ENCODE measurements around the gene PRKN.
"Not testable (repeated sequence)": the region's sequence is repeated elsewhere in the genome, so short reads cannot be mapped to it uniquely, and the experiment has no call there.

PRKN gene

DNA sequence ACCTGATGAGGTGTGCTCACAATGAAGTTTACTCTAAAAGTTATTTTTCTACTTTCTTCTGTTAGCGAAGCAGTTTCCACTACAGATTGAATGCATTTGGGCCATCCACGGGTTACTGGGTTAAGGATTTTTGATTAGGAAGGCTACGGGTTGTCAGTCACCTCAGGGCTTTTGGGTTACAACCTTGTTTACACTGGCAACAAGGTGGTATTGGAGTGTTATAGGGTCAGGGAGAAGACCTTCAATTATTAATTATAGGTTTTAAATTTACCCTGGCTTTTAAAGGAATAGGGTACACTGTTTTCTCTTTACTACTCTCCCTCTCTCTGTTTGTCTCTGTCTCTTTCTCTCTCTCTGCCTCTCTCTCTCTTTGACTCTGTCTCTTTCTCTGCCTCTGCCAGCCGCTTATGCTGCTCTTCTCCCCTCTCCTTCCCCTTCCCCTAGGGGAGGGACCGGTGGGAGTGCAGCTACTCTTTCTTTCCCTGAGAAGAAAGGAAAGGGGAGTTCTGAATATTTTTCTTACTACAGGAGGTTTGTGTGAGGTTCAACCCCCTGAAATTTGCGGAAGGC lies 1413.5 kb downstream of the PRKN start:
- no peak overlapping the region for H3K27ac ChIP-seq (ENCODE audit: low read length)
- no peak overlapping the region for H3K4me2 ChIP-seq (ENCODE audit: low read length)
- no peaks in the 10 kb centered on the region for H3K4me1 ChIP-seq (ENCODE audit: low read length)
- no peak overlapping the region for H3K9ac ChIP-seq (ENCODE audit: low read length)
- H3K4me3 ChIP-seq (ENCODE audit: low read length), result no peak overlapping the region
- no peaks in the 10 kb centered on the region for H3K79me2 ChIP-seq (ENCODE audit: low read length)
- H3K9me3 ChIP-seq (ENCODE audit: insufficient read depth, low read length), result no peaks in the 10 kb centered on the region
- no peaks in the 10 kb centered on the region for H3K36me3 ChIP-seq (replicated peaks; ENCODE audit: low read depth, low read length)
- no peaks in the 10 kb centered on the region for H3K27me3 ChIP-seq (ENCODE audit: low read depth, low read length)
- TF ChIP-seq EZH2phosphoT487 (IDR thresholded peaks at IDR 0.05; ENCODE audit: low read depth), result no peak
- H2AFZ ChIP-seq (ENCODE audit: low read depth, low read length), result no peak overlapping the region
- H4K20me1 ChIP-seq (ENCODE audit: insufficient read depth, low read length), result no peaks in the 10 kb centered on the region

DNA sequence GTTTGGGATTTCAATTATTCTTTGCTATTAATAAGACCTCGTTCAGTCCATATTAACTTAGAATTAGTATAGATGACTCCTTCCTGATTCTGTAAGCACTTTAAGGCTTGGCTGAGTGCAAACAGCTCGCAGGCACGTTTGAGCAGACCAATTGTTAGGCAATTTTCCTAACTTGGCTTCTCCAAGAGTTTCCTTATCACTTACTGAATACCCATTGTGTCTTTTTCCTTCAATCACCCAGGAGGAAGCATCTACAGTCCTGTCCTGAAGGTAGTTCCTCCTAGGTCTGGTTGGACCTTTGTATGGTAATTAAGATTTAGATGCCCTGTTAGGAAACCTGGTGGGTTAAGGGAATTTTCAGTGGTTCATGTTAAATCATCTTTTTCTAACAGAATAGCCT lies 1414.1 kb downstream of the PRKN start:
- not testable (repeated sequence) for H3K79me2 ChIP-seq (ENCODE audit: low read length); H4K20me1 ChIP-seq (ENCODE audit: insufficient read depth, low read length); H3K27me3 ChIP-seq (ENCODE audit: low read depth, low read length); H3K4me3 ChIP-seq (ENCODE audit: low read length); H2AFZ ChIP-seq (ENCODE audit: low read depth, low read length); H3K36me3 ChIP-seq (replicated peaks; ENCODE audit: low read depth, low read length); H3K9ac ChIP-seq (ENCODE audit: low read length); H3K9me3 ChIP-seq (ENCODE audit: insufficient read depth, low read length); H3K27ac ChIP-seq (ENCODE audit: low read length); H3K4me2 ChIP-seq (ENCODE audit: low read length); H3K4me1 ChIP-seq (ENCODE audit: low read length)

DNA sequence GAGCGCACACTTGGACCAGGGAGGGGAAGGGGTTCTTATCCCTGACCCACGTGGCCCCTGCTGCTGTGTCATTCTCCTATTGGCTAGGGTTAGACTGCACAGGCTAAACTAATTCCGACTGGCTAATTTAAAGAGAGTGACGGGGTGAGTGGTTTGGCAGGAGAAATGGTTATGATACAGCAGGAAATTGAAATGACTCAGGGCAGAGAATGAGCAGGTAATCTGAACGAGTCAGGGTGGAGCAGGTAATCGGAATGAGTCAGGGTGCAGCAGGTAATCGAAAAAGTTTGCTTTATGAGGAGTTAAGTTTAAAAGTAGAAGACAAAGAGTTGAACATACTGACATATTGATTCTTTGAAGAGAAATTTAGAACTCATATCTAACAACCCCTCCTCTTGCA lies 1417.8 kb downstream of the PRKN start:
- not testable (repeated sequence) for H2AFZ ChIP-seq (ENCODE audit: low read depth, low read length); H3K4me1 ChIP-seq (ENCODE audit: low read length); H3K9me3 ChIP-seq (ENCODE audit: insufficient read depth, low read length); H3K79me2 ChIP-seq (ENCODE audit: low read length); H3K36me3 ChIP-seq (replicated peaks; ENCODE audit: low read depth, low read length); H4K20me1 ChIP-seq (ENCODE audit: insufficient read depth, low read length); H3K9ac ChIP-seq (ENCODE audit: low read length); H3K27ac ChIP-seq (ENCODE audit: low read length); H3K4me2 ChIP-seq (ENCODE audit: low read length); H3K4me3 ChIP-seq (ENCODE audit: low read length); H3K27me3 ChIP-seq (ENCODE audit: low read depth, low read length)

GRCh38 chr6:161308075-161308655 lies 1419.4 kb downstream of the PRKN start:
- H3K9me3 ChIP-seq (ENCODE audit: insufficient read depth, low read length), result no peaks in the 10 kb centered on the region
- TF ChIP-seq, protein P1, sequence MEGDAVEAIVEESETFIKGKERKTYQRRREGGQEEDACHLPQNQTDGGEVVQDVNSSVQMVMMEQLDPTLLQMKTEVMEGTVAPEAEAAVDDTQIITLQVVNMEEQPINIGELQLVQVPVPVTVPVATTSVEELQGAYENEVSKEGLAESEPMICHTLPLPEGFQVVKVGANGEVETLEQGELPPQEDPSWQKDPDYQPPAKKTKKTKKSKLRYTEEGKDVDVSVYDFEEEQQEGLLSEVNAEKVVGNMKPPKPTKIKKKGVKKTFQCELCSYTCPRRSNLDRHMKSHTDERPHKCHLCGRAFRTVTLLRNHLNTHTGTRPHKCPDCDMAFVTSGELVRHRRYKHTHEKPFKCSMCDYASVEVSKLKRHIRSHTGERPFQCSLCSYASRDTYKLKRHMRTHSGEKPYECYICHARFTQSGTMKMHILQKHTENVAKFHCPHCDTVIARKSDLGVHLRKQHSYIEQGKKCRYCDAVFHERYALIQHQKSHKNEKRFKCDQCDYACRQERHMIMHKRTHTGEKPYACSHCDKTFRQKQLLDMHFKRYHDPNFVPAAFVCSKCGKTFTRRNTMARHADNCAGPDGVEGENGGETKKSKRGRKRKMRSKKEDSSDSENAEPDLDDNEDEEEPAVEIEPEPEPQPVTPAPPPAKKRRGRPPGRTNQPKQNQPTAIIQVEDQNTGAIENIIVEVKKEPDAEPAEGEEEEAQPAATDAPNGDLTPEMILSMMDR (IDR thresholded peaks at IDR 0.05; ENCODE audit: low read depth, low read length), result no peak
- TF ChIP-seq EZH2phosphoT487 (IDR thresholded peaks at IDR 0.05; ENCODE audit: low read depth), result no peak
- no peaks in the 10 kb centered on the region for H3K79me2 ChIP-seq (ENCODE audit: low read length)
- H3K9ac ChIP-seq (ENCODE audit: low read length), result no peak overlapping the region
- no peak overlapping the region for H2AFZ ChIP-seq (ENCODE audit: low read depth, low read length)
- H3K4me1 ChIP-seq (ENCODE audit: low read length), result no peaks in the 10 kb centered on the region
- no peaks in the 10 kb centered on the region for H3K27me3 ChIP-seq (ENCODE audit: low read depth, low read length)
- no peak overlapping the region for H3K27ac ChIP-seq (ENCODE audit: low read length)
- no peaks in the 10 kb centered on the region for H3K36me3 ChIP-seq (replicated peaks; ENCODE audit: low read depth, low read length)
- H3K4me3 ChIP-seq (ENCODE audit: low read length), result no peak overlapping the region
- no peak overlapping the region for H3K4me2 ChIP-seq (ENCODE audit: low read length)
- no peaks in the 10 kb centered on the region for H4K20me1 ChIP-seq (ENCODE audit: insufficient read depth, low read length)

DNA sequence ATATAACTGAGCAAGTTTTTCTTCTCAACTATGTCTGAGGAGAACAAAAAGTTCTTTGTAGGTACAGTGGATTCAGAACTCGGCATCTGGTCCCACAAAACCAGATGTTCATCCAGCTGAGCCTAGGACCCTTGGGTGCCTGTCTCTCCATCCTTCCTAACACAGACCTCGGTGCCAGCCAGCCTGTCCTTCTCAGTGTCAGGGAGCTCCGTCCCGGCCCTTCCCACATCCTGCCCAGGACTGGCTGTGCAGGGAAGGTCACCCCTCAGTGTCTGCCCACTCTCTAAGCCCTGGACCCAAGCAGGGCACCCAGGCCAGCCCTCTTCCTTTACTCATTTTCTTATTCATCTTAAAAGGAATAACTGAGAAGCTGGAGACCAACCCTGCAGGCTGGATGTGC lies 1421.7 kb downstream of the PRKN start:
- no peaks in the 10 kb centered on the region for H3K27me3 ChIP-seq (ENCODE audit: low read depth, low read length)
- H3K4me3 ChIP-seq (ENCODE audit: low read length), result no peak overlapping the region
- H3K36me3 ChIP-seq (replicated peaks; ENCODE audit: low read depth, low read length), result no peaks in the 10 kb centered on the region

More for the DNA sequence above, 1421.7 kb downstream of the PRKN start:
- no peaks in the 10 kb centered on the region for H3K79me2 ChIP-seq (ENCODE audit: low read length)
- no peak overlapping the region for H3K27ac ChIP-seq (ENCODE audit: low read length)
- TF ChIP-seq EZH2phosphoT487 (IDR thresholded peaks at IDR 0.05; ENCODE audit: low read depth), result no peak
- TF ChIP-seq, protein P1 (IDR thresholded peaks at IDR 0.05; ENCODE audit: low read depth, low read length), result no peak
- H3K4me2 ChIP-seq (ENCODE audit: low read length), result no peak overlapping the region
- H3K9me3 ChIP-seq (ENCODE audit: insufficient read depth, low read length), result no peaks in the 10 kb centered on the region
- no peaks in the 10 kb centered on the region for H4K20me1 ChIP-seq (ENCODE audit: insufficient read depth, low read length)
- no peaks in the 10 kb centered on the region for H3K4me1 ChIP-seq (ENCODE audit: low read length)
- H2AFZ ChIP-seq (ENCODE audit: low read depth, low read length), result no peak overlapping the region
- no peak overlapping the region for H3K9ac ChIP-seq (ENCODE audit: low read length)

All from OCI-LY3 (cell line).